Muscle layer of colon (tissue), 2 donors: Measurements from ENCODE around the gene CCDC85C.
A peak's percentile ranks its signal among the peaks of the same experiment; 100 is the strongest.

Experiments
- H3K27ac ChIP-seq: one replicate; pipeline ENCODE4 v1.7.0; 2013; ENCODE audit warnings: low read depth, mild to moderate bottlenecking, low read length, moderate library complexity
- H3K27me3 ChIP-seq, 2 donors: one replicate each; pipeline ENCODE4 v1.7.0; 2013; ENCODE audit warnings: low read length in 2 of 2, mild to moderate bottlenecking in 2 of 2; ENCODE audit not compliant: insufficient read depth in 2 of 2, control insufficient read depth in 1 of 2
- H3K36me3 ChIP-seq: one replicate; pipeline ENCODE4 v1.7.0; 2013; ENCODE audit warnings: mild to moderate bottlenecking, low read length; ENCODE audit not compliant: insufficient read depth
- H3K4me1 ChIP-seq: one replicate; pipeline ENCODE4 v1.7.0; 2013; ENCODE audit warnings: mild to moderate bottlenecking, low read length; ENCODE audit not compliant: insufficient read depth
- H3K4me3 ChIP-seq, 2 donors: one replicate each; pipeline ENCODE4 v1.7.0; 2013; ENCODE audit warnings: low read length in 2 of 2, low read depth in 1 of 2, mild to moderate bottlenecking in 1 of 2, moderate library complexity in 1 of 2
- H3K9ac ChIP-seq: one replicate; pipeline ENCODE4 v1.7.0; 2013; ENCODE audit warnings: low read length
- H3K9me3 ChIP-seq: one replicate; pipeline ENCODE4 v1.7.0; 2013; ENCODE audit warnings: mild to moderate bottlenecking, low read length
- donor health status: abdominal sarcoma.
- donor health status: Adenocarcinoma of cecum.

CCDC85C gene

GRCh38 chr14:99573436-99574098 is 30.4 kb downstream of the CCDC85C start:
- Histone ChIP-seq H3K27ac (peak overlapping the region; percentile 95), H3K27me3 (no peaks in the 10 kb centered on the region), H3K9ac (no peak overlapping the region), H3K36me3 (no peaks in the 10 kb centered on the region), H3K4me1 (peaks cover 100% of the 10 kb centered on the region), H3K4me3 (no peak overlapping the region), H3K9me3 (no peaks in the 10 kb centered on the region)

DNA sequence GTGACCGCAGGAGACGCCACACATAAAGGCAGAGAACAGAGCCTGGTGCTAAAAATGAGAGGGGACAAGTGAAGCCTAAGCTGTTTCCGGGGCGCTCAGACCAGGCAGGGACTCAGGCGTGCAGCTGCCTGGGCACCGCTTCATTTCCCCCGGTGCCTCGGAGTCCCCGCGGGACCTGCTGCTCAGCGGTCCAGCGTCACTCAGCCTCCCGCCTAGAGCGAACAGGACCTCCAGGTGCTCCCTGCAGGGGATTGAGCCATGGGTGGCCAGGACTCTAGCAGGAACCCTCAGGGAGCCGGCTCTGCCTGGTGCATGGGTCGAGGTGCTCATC is 31.0 kb downstream of the CCDC85C start:
- Histone ChIP-seq H3K9ac (no peak overlapping the region), H3K27ac (peak overlapping the region; percentile 95)

GRCh38 chr14:99572173-99572999 is 31.6 kb downstream of the CCDC85C start:
- H3K9me3 ChIP-seq: no peaks in the 10 kb centered on the region
- H3K36me3 ChIP-seq: no peaks in the 10 kb centered on the region
- no peaks in the 10 kb centered on the region for H3K27me3 ChIP-seq
- peaks cover 100% of the 10 kb centered on the region for H3K4me1 ChIP-seq
- H3K27ac ChIP-seq: peak overlapping the region; percentile 95
- no peak overlapping the region for H3K4me3 ChIP-seq
- H3K9ac ChIP-seq: no peak overlapping the region

More for the DNA sequence above, 31.0 kb downstream of the CCDC85C start:
- H3K4me1 ChIP-seq: peaks cover 100% of the 10 kb centered on the region
- H3K9me3 ChIP-seq: no peaks in the 10 kb centered on the region
- no peaks in the 10 kb centered on the region for H3K36me3 ChIP-seq
- no peak overlapping the region for H3K4me3 ChIP-seq
- H3K27me3 ChIP-seq: no peaks in the 10 kb centered on the region

DNA sequence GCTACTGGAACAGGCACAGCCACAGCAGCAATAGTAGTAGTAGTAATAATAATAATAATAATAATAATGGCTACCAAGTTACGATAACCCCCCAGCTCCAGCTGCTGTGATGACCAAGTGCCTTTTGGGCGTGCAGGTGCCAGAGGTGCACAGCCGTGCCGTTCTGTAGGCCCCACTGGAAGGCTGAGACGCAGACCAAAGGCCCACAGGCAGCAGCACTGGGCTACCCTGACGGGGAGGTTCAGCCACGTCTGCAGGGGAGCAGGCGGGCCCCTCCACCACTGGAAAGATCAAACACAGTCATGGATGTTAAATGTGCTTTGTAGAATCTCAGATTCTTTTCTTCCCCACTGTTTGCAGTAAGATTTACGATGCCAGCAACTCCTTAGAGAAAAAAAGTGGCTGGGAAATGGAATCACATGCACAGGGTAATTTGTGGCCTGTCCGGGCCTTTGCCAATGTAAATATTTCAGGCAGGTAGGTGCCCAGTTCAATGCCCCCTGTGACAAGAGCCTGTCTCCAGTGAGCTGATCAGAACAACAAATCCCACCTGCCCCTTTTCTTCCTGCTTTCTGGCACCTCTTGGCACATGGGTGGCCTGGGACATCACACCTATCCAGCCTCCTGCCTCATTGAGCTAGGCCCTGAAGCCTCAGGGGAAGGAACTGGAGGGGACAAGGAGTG is 32.6 kb downstream of the CCDC85C start:
- H3K27ac ChIP-seq: peak overlapping the region; percentile 95

DNA sequence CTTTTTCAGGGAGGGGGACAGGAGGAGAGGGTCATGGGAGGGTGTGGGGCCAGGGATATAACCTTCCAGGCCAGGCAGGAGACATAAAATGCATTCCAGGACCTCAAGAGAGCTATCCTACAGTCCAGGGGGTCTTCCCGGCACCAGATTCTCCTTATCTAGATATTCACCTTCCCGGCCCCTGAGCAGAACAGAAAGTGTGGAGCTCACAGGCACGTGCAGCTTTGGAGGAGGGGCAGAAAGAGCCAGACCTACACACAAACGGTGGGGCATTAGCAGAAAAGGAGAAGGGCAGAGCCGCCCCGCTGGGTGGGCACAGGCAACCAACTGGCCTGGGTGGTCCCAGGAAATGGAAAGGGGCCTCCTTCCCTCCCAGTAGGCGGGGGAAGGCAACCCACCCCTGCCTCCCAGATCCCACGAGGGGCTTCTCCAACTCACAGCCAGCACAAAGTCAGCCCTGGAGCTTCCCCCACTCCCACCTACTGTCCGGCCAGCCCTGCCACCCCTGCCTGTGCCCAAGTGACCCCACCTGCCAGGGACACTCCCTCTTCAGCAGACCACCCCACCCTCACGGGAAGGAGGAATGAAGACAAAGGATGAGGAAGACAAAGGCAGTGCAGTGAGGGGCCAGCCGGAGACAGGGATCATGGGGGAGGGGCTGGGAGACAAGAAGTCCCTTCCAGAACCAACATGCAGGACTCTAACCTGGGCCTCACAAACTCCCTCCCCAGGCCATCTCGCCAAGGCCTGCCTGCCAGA is 33.3 kb downstream of the CCDC85C start:
- Histone ChIP-seq H3K9ac (peak overlapping the region; percentile 27), H3K4me1 (peaks cover 100% of the 10 kb centered on the region), H3K27ac (peak overlapping the region; percentile 95)

More for the DNA sequence above, 32.6 kb downstream of the CCDC85C start:
- Histone ChIP-seq H3K9ac (peak overlapping the region; percentile 27), H3K4me1 (peaks cover 100% of the 10 kb centered on the region), H3K9me3 (no peaks in the 10 kb centered on the region), H3K27me3 (no peaks in the 10 kb centered on the region), H3K36me3 (no peaks in the 10 kb centered on the region), H3K4me3 (no peak overlapping the region)

GRCh38 chr14:99569725-99570543 is 34.1 kb downstream of the CCDC85C start:
- H3K27me3 ChIP-seq: no peaks in the 10 kb centered on the region
- H3K4me3 ChIP-seq: no peak overlapping the region
- H3K27ac ChIP-seq: peak overlapping the region; percentile 95
- peaks cover 100% of the 10 kb centered on the region for H3K4me1 ChIP-seq
- H3K9me3 ChIP-seq: no peaks in the 10 kb centered on the region
- no peaks in the 10 kb centered on the region for H3K36me3 ChIP-seq
- peak overlapping the region; percentile 27 for H3K9ac ChIP-seq

More for the DNA sequence above, 33.3 kb downstream of the CCDC85C start:
- no peaks in the 10 kb centered on the region for H3K27me3 ChIP-seq
- no peaks in the 10 kb centered on the region for H3K9me3 ChIP-seq
- no peaks in the 10 kb centered on the region for H3K36me3 ChIP-seq
- no peak overlapping the region for H3K4me3 ChIP-seq

- H3K27ac ChIP-seq: peak overlapping the region; percentile 95
Measured at GRCh38 chr14:99568567-99569560, 35.1 kb downstream of the CCDC85C start.

DNA sequence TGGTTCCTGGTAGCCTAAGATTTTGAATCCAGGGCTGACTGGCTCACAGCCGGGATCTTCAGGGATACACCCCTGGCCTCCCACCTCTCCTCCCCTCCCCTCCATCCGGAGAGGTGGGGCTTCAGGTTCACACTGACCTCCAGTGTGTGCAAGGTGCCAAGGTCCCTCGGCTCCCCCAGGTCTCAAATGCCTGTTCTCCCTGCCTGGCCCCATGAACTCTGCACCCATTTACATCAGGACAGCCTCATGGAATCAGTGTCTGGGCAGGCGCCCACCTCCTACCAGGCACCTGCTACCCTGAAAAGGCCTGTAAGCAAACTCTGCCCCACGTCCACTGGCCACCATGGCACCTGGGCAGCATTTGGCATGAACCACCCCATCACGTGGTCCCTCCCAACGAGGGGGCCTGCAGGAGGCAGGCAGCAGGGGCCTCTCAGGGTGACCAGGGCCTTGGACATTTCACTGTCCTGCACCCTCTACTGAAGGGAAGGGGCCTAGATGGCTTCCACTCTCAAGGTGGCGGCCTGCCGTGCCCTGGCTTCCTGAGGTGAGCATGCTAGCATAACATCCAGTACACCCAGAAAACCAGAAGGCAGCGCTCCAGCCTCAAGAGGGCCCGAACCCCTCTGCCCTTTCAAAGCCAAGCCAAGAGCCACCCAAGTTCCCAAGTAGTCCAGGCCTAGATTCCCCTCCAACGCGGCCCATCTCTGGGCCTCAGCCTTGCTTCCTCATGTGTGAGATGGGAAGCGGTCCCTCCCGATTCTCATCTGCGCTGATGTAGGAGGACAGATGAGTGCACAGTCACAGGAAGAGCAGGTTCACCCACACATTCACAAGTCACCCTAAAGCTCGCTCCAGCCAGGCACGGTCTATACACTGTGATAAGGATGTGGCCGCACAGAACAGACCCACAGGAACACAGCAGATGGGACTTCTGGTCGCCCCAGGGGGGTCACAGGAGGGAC is 37.3 kb downstream of the CCDC85C start:
- Histone ChIP-seq H3K4me1 (peaks cover 100% of the 10 kb centered on the region), H3K27me3 (no peaks in the 10 kb centered on the region), H3K4me3 (peak overlapping the region in 1 of 2 donors; percentile 17), H3K9me3 (no peaks in the 10 kb centered on the region), H3K36me3 (no peaks in the 10 kb centered on the region), H3K9ac (no peak overlapping the region), H3K27ac (peak overlapping the region; percentile 94)

More at GRCh38 chr14:99568567-99569560, 35.1 kb downstream of the CCDC85C start:
- H3K9ac ChIP-seq: peak overlapping the region; percentile 36
- peaks cover 100% of the 10 kb centered on the region for H3K4me1 ChIP-seq
- no peaks in the 10 kb centered on the region for H3K27me3 ChIP-seq
- H3K36me3 ChIP-seq: no peaks in the 10 kb centered on the region
- H3K9me3 ChIP-seq: no peaks in the 10 kb centered on the region
- no peak overlapping the region for H3K4me3 ChIP-seq

DNA sequence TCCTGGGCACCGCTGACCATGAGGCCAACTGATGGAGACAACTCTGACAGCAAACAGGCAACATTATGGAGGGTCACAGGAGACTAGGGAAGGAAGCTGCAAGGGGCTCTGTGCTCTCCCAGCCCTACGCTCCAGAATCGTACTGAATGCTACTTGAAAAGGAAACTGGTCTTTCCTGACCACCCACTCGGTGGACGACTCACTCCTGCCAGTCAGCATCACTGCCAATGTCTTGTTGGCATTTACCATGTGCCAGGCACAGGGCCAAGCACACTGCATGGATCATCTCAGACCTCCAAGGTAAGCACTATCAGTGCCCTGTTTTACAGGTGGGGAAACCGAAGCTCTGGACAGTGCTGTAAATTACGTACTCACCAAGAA is 38.0 kb downstream of the CCDC85C start:
- Histone ChIP-seq H3K4me3 (no peak overlapping the region), H3K36me3 (no peaks in the 10 kb centered on the region), H3K9ac (no peak overlapping the region), H3K27ac (peak overlapping the region; percentile 94), H3K27me3 (no peaks in the 10 kb centered on the region), H3K4me1 (peaks cover 100% of the 10 kb centered on the region), H3K9me3 (no peaks in the 10 kb centered on the region)
